Brain microvascular endothelial cell (primary cell): ENCODE data around the gene RSU1.

Experiments used
- DNase-seq: peaks from one replicate; pipeline ENCODE4 v3.0.0-alpha.2; 2020
- H3K27ac ChIP-seq: fragments of 250-450 bp; sonication (Bioruptor Pico); 2 replicates; pipeline ENCODE4 v1.5.1; 2020; ENCODE audit warnings: mild to moderate bottlenecking, moderate library complexity
- H3K27me3 ChIP-seq: fragments of 250-450 bp; sonication (Bioruptor Pico); replicated peaks from 2 replicates; pipeline ENCODE4 v1.5.1; 2020; ENCODE audit warnings: mild to moderate bottlenecking
- H3K36me3 ChIP-seq: fragments of 250-450 bp; sonication (Bioruptor Pico); replicated peaks from 2 replicates; pipeline ENCODE4 v1.5.1; 2020; ENCODE audit warnings: mild to moderate bottlenecking
- H3K4me3 ChIP-seq: 2 replicates; pipeline ENCODE4 v1.5.1; 2011; ENCODE audit warnings: low read depth, mild to moderate bottlenecking, control low read depth, low read length, moderate library complexity
- CTCF ChIP-seq: IDR thresholded peaks from 2 replicates; pipeline ENCODE4 v1.5.1; 2011; ENCODE audit warnings: low read depth, mild to moderate bottlenecking, moderate library complexity, low read length, control low read depth, inconsistent platforms; ENCODE audit errors: missing control alignments
- in situ Hi-C: cut with HindIII; loops from 2 replicates; pipeline ENCODE4 v1.10.0; 2017; ENCODE audit warnings: low sequenced_read_pairs, low pct_ligation_motif_present

Gene RSU1

GRCh38 chr10:16586358-16587138 lies 230.7 kb downstream of the RSU1 start:
- in situ Hi-C loops = no loop called here
- H3K27me3 ChIP-seq = no peaks in the 10 kb centered on the region
- no peak for TF ChIP-seq CTCF
- no peak for DNase-seq
- no peak overlapping the region for H3K27ac ChIP-seq
- H3K4me3 ChIP-seq = no peak overlapping the region
- H3K36me3 ChIP-seq = no peaks in the 10 kb centered on the region

- in situ Hi-C loops = no loop called here
Measured at GRCh38 chr10:16585103-16585502, 232.1 kb downstream of the RSU1 start.

GRCh38 chr10:16583382-16583781 lies 233.8 kb downstream of the RSU1 start:
- no peaks in the 10 kb centered on the region for H3K36me3 ChIP-seq
- in situ Hi-C loops = no loop called here

More at GRCh38 chr10:16585103-16585502, 232.1 kb downstream of the RSU1 start:
- Histone ChIP-seq H3K27me3 (no peaks in the 10 kb centered on the region), H3K36me3 (no peaks in the 10 kb centered on the region), H3K27ac (no peak overlapping the region), H3K4me3 (no peak overlapping the region)
- DNase-seq = no peak
- TF ChIP-seq CTCF = no peak

GRCh38 chr10:16581202-16581601 lies 236.0 kb downstream of the RSU1 start:
- in situ Hi-C loops = no loop called here
- H3K36me3 ChIP-seq = no peaks in the 10 kb centered on the region
- no peak for TF ChIP-seq CTCF
- no peaks in the 10 kb centered on the region for H3K27me3 ChIP-seq
- no peak for DNase-seq
- no peak overlapping the region for H3K4me3 ChIP-seq
- no peak overlapping the region for H3K27ac ChIP-seq

More at GRCh38 chr10:16583382-16583781, 233.8 kb downstream of the RSU1 start:
- no peak for DNase-seq
- Histone ChIP-seq H3K27me3 (no peaks in the 10 kb centered on the region), H3K27ac (no peak overlapping the region), H3K4me3 (no peak overlapping the region)
- no peak for TF ChIP-seq CTCF

GRCh38 chr10:16570731-16571130 lies 246.5 kb downstream of the RSU1 start:
- H3K36me3 ChIP-seq = no peaks in the 10 kb centered on the region
- TF ChIP-seq CTCF = no peak
- H3K4me3 ChIP-seq = no peak overlapping the region
- in situ Hi-C loops = no loop called here
- H3K27ac ChIP-seq = no peak overlapping the region
- no peaks in the 10 kb centered on the region for H3K27me3 ChIP-seq
- no peak for DNase-seq
